Immature natural killer cell (primary cell): Measurements from ENCODE around the gene DSCAML1. TPM values are rescaled to one million over a fixed set of nuclear protein-coding genes. Genes with fewer than 3 reads are reported as not detected.

Experiments used
- DNase-seq, 3 donors: peaks; one replicate each; pipeline ENCODE4 v3.0.0; 2022; ENCODE audit warnings: mixed read lengths in 1 of 3
- H3K27ac Mint-ChIP-seq, 6 donors: one replicate each; pipeline ENCODE4 v1.8.0; 2020; ENCODE audit warnings: mixed read lengths in 6 of 6, mild to moderate bottlenecking in 5 of 6, inconsistent platforms in 4 of 6, moderate library complexity in 3 of 6
- H3K27me3 Mint-ChIP-seq, 3 donors: one replicate each; pipeline ENCODE4 v1.8.0; 2020 to 2021; ENCODE audit warnings: low read depth in 3 of 3, mild to moderate bottlenecking in 3 of 3, mixed read lengths in 3 of 3, moderate library complexity in 3 of 3, inconsistent platforms in 1 of 3
- H3K36me3 Mint-ChIP-seq, 3 donors: one replicate each; pipeline ENCODE4 v1.8.0; 2020; ENCODE audit warnings: mixed read lengths in 3 of 3, inconsistent platforms in 2 of 3, mild to moderate bottlenecking in 2 of 3
- H3K4me1 Mint-ChIP-seq, 2 donors: one replicate each; pipeline ENCODE4 v1.8.0; 2020; ENCODE audit warnings: inconsistent platforms in 2 of 2, mild to moderate bottlenecking in 2 of 2, mixed read lengths in 2 of 2, moderate library complexity in 1 of 2
- H3K4me3 Mint-ChIP-seq, 5 donors: one replicate each; pipeline ENCODE4 v1.8.0; 2020; ENCODE audit warnings: mild to moderate bottlenecking in 5 of 5, mixed read lengths in 5 of 5, inconsistent platforms in 3 of 5, moderate library complexity in 3 of 5
- H3K9me3 Mint-ChIP-seq, 6 donors: one replicate each; pipeline ENCODE4 v1.8.0; 2020; ENCODE audit warnings: mild to moderate bottlenecking in 6 of 6, mixed read lengths in 6 of 6, inconsistent platforms in 4 of 6, moderate library complexity in 3 of 6
- polyA plus RNA-seq, 3 donors: library from polyadenylated mRNA; unstranded; fragments of 300-500 nt; fragmentation: Illumina TruSeq; gene quantifications; one replicate each; pipeline ENCODE4 v1.2.3, GENCODE V29; 2021

The DSCAML1 gene
- polyA plus RNA-seq, 3 donors from 2014 or later = not detected

DNA sequence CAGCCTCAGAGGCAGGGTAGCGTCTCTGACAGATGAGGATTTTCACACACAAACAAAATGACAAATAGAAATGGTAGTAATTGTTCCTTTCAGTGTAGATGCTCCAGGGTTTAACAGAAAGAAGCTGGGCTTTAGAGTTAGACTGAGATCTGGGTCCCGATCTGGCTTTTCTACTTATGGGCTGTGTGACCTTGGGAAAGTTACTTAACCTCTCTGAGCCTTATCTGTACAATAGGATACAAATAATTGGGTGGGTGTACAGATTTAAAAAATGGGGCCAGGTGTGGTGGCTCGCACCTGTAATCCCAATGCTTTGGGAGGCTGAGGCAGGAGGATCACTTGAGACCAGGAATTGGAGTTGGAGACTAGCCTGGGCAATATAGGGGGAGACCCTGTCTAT, 264.4 kb downstream of the DSCAML1 start:
- H3K9me3 Mint-ChIP-seq = peaks cover 0 to 2% (median 0%) of the 10 kb centered on the region in 6 donors
- peaks cover 0 to 11% (median 6%) of the 10 kb centered on the region in 3 donors for H3K27me3 Mint-ChIP-seq
- H3K36me3 Mint-ChIP-seq = no peaks in the 10 kb centered on the region
- H3K4me1 Mint-ChIP-seq = no peaks in the 10 kb centered on the region
- no peak overlapping the region for H3K27ac Mint-ChIP-seq
- DNase-seq = no peak
- H3K4me3 Mint-ChIP-seq = no peak overlapping the region

DNA sequence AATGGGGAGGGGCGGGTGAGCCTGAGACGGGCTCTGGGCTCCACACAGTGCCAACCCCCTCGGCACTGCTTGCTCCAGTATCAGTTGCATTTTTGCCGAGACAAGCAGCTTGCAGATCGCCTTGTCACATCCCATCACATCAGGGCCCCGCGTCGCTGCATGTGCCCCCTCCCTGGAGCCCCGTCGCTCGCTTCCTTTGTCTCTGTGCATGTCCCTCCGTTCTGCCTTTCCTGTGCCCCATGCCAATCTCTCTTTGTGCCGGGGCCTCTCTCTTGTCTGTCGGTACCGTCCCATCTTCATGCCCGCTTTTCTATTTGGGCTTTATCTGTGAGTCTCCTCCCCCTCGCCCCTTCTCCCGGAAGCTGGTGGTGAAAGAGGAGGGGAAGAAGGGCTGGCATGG, 267.2 kb downstream of the DSCAML1 start:
- DNase-seq = no peak
- Mint-ChIP-seq H3K27me3 (peaks cover 0 to 6% (median 4%) of the 10 kb centered on the region in 3 donors), H3K36me3 (no peaks in the 10 kb centered on the region), H3K27ac (peak overlapping the region in 1 of 6 donors; percentile 22), H3K4me1 (no peaks in the 10 kb centered on the region), H3K4me3 (peak overlapping the region in 4 of 5 donors; percentile 48 to 72 (median 64)), H3K9me3 (peaks cover 0 to 2% (median 0%) of the 10 kb centered on the region in 6 donors)

DNA sequence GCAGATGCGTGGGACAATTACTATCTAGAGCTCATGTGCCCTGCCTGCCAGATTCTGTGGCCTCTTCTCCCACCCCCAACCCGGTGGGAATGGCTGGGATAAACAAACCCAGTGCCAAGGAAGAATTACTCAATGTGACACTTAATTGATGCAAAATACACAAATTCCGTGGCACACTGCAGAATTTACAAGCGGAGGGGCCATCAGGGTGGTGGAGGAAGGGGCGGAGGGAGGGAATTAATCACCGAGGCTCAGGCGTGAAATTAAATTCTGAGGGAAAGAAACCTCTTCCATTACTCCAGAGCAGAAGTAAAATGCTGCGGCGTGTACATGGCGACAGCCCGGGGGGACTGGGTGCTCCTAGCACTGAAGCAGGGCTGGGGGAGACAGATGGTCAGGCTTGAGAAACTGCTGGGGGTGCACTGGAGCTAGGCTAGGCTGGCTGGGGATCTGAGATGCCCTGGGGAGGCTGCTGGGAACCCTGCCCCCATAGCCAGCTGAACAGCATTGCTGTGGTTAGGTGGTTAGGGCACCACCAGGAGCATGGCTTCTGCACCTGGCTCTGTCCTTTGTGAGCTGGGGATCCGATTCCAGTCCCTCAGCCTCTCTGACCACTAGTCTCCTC, 268.8 kb downstream of the DSCAML1 start:
- H3K27ac Mint-ChIP-seq = no peak overlapping the region
- peaks cover 0 to 2% (median 0%) of the 10 kb centered on the region in 6 donors for H3K9me3 Mint-ChIP-seq
- peaks cover 0 to 6% (median 4%) of the 10 kb centered on the region in 3 donors for H3K27me3 Mint-ChIP-seq
- H3K4me3 Mint-ChIP-seq = no peak overlapping the region
- DNase-seq = no peak
- no peaks in the 10 kb centered on the region for H3K36me3 Mint-ChIP-seq
- no peaks in the 10 kb centered on the region for H3K4me1 Mint-ChIP-seq

DNA sequence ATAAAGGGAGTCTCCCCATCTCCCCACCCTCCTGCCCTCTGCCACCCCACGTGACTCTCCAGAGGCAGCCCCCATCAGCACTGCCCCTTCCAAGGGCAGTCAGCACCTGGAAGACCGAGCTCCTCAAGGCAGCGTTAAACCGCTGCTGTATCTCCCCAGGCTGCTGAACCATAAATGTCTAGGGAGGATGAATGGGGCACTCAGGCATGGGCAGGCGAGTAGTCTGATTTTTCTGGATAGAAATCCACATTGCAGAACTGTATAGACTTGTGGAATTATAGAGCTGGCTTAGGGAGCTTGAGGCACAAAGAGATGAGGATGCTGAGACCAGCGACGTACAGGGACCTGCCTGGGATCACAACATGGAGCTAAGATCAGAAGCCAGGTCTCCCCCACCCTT, 269.7 kb downstream of the DSCAML1 start:
- Mint-ChIP-seq H3K27ac (no peak overlapping the region), H3K27me3 (peaks cover 0 to 6% (median 5%) of the 10 kb centered on the region in 3 donors), H3K9me3 (peaks cover 0 to 2% (median 0%) of the 10 kb centered on the region in 6 donors), H3K4me1 (no peaks in the 10 kb centered on the region), H3K4me3 (no peak overlapping the region), H3K36me3 (no peaks in the 10 kb centered on the region)
- no peak for DNase-seq

DNA sequence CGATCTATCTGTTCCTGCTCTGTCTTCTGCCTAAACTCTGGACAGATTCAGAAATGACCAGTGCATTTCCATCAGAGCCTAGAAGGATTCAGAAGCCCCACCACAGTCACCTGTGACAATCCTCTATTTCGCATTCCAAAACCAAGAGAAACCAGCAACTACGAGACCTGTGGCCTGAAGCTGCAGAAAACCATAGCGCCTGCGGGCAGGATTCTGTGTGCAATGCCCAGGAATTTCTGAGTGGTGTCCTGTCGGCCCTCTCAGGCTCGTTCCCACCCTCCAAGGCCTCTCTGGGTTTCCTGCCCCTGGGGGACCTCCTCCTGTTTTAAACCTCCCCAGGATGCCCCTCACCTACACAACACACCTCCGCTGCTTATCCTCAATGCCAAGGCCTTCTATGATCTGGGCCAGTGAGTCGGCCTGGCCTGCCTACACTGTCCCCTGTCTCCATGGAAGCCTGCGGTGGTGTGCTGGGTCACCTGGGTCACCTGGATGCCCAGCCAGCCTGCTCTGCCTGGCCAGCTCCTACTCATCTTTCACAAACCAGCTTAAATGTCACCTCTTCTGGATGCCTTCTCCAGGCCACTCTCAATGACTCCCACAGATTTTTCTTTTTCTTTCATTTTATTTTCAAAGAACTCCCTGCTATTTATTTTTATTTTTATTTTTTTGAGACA, 271.0 kb downstream of the DSCAML1 start:
- Mint-ChIP-seq H3K9me3 (no peaks in the 10 kb centered on the region), H3K27ac (no peak overlapping the region), H3K36me3 (no peaks in the 10 kb centered on the region), H3K27me3 (peaks cover 0 to 5% (median 4%) of the 10 kb centered on the region in 3 donors), H3K4me3 (no peak overlapping the region), H3K4me1 (no peaks in the 10 kb centered on the region)
- DNase-seq = no peak

DNA sequence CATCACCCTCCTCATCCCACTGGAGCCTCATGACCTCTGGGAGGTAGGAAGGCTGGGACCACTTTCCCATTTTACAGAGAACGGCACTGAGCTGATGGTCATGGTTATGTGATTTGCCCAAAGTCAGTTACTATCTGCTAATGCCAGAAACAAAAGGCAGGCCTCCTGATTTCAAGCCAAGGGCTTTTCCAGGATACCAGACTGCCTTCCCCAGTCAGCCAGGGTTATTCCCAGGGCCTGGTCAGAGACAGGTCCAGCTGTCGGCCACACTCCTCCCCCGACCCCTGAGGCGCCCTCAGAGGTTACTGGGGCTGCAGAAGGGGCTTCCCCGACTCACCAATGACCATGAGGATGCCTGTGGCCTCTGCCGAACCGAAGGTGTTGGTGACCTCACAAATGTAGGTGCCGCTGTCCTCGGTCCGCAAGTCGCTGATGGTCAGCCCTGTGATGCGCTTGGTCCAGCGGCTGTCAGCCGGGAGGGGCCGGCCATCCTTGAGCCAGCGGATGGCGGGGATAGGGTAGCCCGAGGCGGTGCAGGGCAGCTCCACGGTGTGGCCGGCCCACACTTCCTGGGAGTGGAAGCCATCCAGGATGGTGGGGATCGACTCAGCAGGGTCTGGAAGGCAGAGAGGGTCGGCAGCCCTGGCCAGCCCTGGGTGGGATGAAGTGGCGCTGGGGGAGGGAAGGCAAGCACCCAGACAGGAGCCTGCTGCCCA, 272.4 kb downstream of the DSCAML1 start:
- no peaks in the 10 kb centered on the region for H3K9me3 Mint-ChIP-seq
- H3K4me3 Mint-ChIP-seq = no peak overlapping the region
- H3K27ac Mint-ChIP-seq = no peak overlapping the region
- peaks cover 0 to 3% (median 2%) of the 10 kb centered on the region in 3 donors for H3K27me3 Mint-ChIP-seq
- H3K36me3 Mint-ChIP-seq = no peaks in the 10 kb centered on the region
- DNase-seq = no peak
- H3K4me1 Mint-ChIP-seq = no peaks in the 10 kb centered on the region

DNA sequence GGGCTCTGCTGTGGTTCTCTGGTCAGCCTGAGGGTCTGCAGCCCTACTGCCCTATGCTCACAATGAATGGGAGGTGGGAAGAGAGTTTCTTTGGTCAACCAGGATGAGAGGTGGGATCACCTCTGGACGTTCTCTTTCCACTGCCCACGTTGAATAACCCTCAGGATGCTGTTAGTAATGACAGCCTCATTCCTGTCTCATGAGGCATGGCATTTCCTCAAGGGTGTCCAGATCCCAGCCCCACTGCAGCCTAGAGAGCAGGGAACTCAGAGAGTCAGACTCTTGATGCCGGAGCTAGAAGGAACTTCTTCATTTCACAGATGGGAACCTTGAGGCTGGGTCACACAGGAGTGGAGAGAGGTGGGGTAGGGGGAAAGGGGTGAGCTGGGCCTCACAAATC, 273.3 kb downstream of the DSCAML1 start:
- DNase-seq = no peak

DNA sequence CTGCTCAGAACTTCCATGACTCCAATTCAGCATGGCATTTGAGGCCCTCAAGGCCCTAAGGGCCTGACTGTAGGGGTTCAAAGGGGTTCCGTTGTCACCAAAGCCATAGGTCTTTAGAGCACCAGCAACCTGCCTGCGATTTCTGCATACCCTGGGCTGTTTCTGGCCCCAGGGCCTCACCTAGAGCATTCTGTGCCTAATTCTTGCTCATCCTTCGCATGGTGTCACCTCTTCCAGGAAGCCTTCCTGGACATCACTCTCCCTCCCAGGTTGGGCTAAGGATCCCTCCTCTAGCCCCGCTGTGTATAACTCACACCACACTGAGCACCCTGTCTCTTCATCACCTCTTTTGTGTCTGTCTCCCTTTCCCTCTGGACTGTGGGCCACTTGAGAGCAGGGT, 275.0 kb downstream of the DSCAML1 start:
- DNase-seq = no peak
- no peaks in the 10 kb centered on the region for H3K36me3 Mint-ChIP-seq
- H3K4me3 Mint-ChIP-seq = no peak overlapping the region
- H3K9me3 Mint-ChIP-seq = no peaks in the 10 kb centered on the region
- peaks cover 0 to 3% (median 2%) of the 10 kb centered on the region in 3 donors for H3K27me3 Mint-ChIP-seq
- H3K27ac Mint-ChIP-seq = no peak overlapping the region
- no peaks in the 10 kb centered on the region for H3K4me1 Mint-ChIP-seq

More for the DNA sequence above, 273.3 kb downstream of the DSCAML1 start:
- no peaks in the 10 kb centered on the region for H3K4me1 Mint-ChIP-seq
- no peaks in the 10 kb centered on the region for H3K36me3 Mint-ChIP-seq
- H3K9me3 Mint-ChIP-seq = no peaks in the 10 kb centered on the region
- H3K4me3 Mint-ChIP-seq = no peak overlapping the region
- H3K27ac Mint-ChIP-seq = no peak overlapping the region
- peaks cover 0 to 3% (median 2%) of the 10 kb centered on the region in 3 donors for H3K27me3 Mint-ChIP-seq

DNA sequence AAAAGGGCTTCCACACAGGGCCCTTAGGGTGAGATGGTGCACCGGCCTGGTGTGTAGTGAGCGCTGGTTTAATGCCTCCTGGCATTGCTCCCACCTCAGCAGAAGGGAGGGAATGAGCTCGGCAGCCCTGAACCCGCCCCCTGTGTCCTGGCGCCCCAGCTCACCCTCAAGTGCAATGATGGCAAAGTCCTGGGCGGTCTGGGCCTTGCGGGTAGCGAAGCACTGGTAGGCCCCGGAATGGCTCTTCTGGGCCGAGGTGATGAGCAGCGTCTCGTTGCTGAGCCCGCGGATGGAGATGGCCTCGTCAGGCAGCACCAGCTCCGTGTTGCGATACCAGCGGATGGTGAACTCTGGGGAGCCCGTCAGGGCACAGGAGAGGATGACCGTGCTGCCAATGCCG, 276.1 kb downstream of the DSCAML1 start:
- Mint-ChIP-seq H3K27ac (no peak overlapping the region), H3K36me3 (no peaks in the 10 kb centered on the region), H3K4me1 (no peaks in the 10 kb centered on the region), H3K4me3 (no peak overlapping the region), H3K27me3 (peaks cover 0 to 2% (median 2%) of the 10 kb centered on the region in 3 donors), H3K9me3 (peaks cover 0 to 1% (median 0%) of the 10 kb centered on the region in 6 donors)
- no peak for DNase-seq

DNA sequence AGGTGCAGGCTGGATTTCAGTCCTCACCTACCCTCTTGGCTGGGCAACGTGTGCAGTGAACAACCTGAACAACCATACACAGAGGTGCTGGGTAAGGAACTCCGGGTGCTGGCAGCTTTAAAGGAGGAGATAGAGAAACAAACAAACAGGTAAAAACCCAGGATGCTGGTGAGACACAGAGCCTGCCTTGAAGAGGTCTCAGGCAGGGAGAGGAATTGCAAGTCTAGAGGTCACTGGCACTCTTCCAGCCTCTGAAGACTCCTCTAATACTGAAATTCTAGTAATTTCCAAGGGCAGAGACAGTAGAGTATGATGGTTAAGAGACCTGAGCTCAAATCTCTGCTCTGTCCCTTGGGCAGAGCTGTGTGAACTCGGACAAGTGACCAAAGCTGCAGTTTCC, 276.8 kb downstream of the DSCAML1 start:
- no peak overlapping the region for H3K27ac Mint-ChIP-seq
- no peaks in the 10 kb centered on the region for H3K36me3 Mint-ChIP-seq
- no peak overlapping the region for H3K4me3 Mint-ChIP-seq
- DNase-seq = no peak
- no peaks in the 10 kb centered on the region for H3K4me1 Mint-ChIP-seq
- peaks cover 0 to 1% (median 0%) of the 10 kb centered on the region in 6 donors for H3K9me3 Mint-ChIP-seq
- H3K27me3 Mint-ChIP-seq = peaks cover 0 to 2% (median 1%) of the 10 kb centered on the region in 3 donors

DNA sequence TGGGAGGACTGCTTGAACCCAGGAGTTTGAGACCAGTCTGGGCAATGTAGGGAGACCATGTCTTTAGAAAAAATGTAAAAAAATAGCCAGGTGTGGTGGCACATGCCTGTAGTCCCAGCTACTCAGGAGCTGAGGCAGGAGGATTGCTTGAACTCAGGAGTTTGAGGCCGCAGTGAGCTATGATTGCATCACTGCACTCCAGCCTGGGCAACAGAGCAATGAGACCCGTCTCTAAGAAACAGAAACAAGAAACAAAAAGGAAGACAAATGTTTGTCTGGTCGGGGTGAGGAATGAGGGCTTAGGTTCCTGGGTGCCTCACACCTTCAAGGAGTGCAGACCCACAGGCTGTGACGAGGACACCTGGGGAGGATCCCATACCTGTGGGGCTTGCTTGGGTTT, 277.4 kb downstream of the DSCAML1 start:
- Mint-ChIP-seq H3K4me1 (no peaks in the 10 kb centered on the region), H3K27ac (no peak overlapping the region), H3K4me3 (no peak overlapping the region), H3K36me3 (no peaks in the 10 kb centered on the region), H3K27me3 (peaks cover 0 to 2% (median 1%) of the 10 kb centered on the region in 3 donors), H3K9me3 (peaks cover 0 to 1% (median 0%) of the 10 kb centered on the region in 6 donors)
- DNase-seq = no peak

DNA sequence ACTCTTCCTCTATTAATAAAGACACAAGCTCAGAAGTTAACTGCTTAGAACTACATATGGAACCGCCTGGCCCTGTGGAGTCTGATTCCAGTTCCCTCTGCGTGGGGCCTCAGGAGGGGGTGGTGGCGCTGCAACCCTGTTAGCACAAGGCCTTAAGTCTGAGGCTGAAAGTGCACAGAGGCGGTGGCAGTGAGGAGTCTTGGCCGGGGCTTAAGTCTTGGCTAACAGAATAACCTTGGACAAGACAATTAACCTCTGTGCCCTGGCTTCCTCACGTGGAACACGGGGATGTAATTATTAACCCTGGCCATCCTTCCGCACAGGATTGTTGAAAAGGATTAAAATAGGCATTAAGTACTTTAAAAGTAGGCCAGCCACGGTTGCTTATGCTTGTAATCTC, 277.8 kb downstream of the DSCAML1 start:
- Mint-ChIP-seq H3K36me3 (no peaks in the 10 kb centered on the region), H3K4me3 (no peak overlapping the region), H3K9me3 (peaks cover 0 to 1% (median 0%) of the 10 kb centered on the region in 6 donors), H3K4me1 (no peaks in the 10 kb centered on the region), H3K27me3 (peaks cover 0 to 3% (median 1%) of the 10 kb centered on the region in 3 donors), H3K27ac (no peak overlapping the region)
- DNase-seq = no peak

DNA sequence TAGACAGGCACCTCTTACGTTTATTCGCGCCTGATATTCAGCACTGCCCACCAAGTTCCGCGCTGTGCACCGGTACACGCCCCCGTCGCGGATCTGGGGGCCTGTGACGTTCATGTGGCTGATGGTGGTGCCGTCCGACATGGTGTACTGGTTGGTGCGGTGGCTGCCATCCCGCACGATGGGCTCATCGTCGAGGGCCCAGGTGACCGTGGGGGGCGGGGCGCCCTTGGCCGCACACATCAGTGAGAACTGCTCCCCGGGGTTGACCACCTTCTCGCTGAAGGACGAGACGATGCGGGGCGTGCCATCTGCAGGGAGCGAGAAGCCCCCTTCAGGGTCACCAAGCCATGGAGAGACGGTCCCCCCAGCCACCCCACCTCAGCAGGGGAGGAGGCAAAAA, 278.6 kb downstream of the DSCAML1 start:
- H3K36me3 Mint-ChIP-seq = no peaks in the 10 kb centered on the region
- H3K4me1 Mint-ChIP-seq = no peaks in the 10 kb centered on the region
- no peak overlapping the region for H3K4me3 Mint-ChIP-seq
- no peak overlapping the region for H3K27ac Mint-ChIP-seq
- H3K9me3 Mint-ChIP-seq = peaks cover 0 to 1% (median 0%) of the 10 kb centered on the region in 6 donors
- no peak for DNase-seq
- peaks cover 0 to 3% (median 1%) of the 10 kb centered on the region in 3 donors for H3K27me3 Mint-ChIP-seq

DNA sequence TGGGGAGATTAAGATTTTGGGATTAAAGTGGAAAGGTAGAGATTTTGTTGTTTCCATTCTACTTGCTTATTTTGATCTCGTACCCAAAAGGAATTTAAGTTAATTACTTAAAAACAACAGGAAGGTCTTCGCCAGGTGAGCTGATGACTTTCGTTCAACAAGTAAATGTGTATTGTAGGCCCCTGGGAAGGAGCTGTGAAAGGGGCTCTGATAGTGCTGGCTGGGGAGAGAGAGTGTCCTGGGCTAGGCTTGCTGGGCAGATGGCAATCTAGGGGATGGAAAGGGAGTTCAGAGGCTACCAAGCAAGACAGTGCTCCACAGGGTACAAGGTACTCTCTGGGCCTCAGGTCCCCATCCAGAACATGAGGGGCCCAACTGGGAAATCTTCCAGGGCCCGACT, 279.9 kb downstream of the DSCAML1 start:
- Mint-ChIP-seq H3K4me3 (no peak overlapping the region), H3K27ac (no peak overlapping the region), H3K4me1 (no peaks in the 10 kb centered on the region), H3K27me3 (peaks cover 0 to 3% (median 0%) of the 10 kb centered on the region in 3 donors), H3K36me3 (no peaks in the 10 kb centered on the region), H3K9me3 (peaks cover 0 to 1% (median 0%) of the 10 kb centered on the region in 6 donors)
- DNase-seq = no peak
